ENCODE measurements around the gene SLC26A4.

SLC26A4 gene

DNA sequence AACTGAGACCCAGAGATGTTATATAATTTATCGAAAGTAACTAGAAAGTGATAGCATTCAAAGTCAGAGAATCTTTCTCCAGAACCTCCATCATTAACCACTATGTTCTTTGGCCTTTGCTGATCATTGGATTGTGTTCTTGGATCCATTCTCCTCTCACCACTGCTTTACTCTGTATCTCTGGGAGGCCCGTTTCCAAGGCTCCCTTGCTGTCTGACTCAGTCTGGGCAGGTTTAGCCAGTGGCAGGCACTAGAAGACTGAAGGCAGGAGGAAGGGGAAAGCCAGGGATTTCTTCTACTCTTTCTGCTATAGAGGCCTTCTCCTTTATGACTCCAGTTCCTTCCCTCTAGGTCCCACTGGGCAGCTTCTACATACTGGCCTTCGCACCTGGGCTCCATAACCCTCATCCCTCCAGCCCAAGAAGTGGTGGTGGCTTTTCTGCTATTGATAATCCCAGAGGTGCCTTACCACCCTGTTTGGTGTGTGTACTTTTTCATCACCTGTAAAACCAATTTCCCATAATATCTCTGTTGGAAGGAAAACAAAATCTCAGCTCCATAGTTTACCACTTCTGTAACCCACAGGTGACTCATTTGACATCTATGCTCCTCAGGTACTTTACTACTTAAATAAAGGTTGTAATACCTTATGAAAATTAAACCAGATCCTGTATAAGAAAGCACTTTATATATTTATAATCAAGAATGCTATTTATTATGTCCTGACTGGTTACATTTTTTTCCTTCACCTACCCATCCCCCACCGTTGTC, 44.5 kb upstream of the SLC26A4 start:
- H3K27me3 ChIP-seq (ENCODE audit: control insufficient read depth, insufficient read depth, low read length): no peaks in the 10 kb centered on the region
- H3K79me2 ChIP-seq: no peaks in the 10 kb centered on the region
- H3K9me3 ChIP-seq (ENCODE audit: control insufficient read depth, low read length): no peaks in the 10 kb centered on the region
- no peak overlapping the region for H3K4me2 ChIP-seq (ENCODE audit: low read length)
- peaks cover 6% of the 10 kb centered on the region for H3K4me1 ChIP-seq
- no peak overlapping the region for H3K9ac ChIP-seq
- TF ChIP-seq, protein P1, sequence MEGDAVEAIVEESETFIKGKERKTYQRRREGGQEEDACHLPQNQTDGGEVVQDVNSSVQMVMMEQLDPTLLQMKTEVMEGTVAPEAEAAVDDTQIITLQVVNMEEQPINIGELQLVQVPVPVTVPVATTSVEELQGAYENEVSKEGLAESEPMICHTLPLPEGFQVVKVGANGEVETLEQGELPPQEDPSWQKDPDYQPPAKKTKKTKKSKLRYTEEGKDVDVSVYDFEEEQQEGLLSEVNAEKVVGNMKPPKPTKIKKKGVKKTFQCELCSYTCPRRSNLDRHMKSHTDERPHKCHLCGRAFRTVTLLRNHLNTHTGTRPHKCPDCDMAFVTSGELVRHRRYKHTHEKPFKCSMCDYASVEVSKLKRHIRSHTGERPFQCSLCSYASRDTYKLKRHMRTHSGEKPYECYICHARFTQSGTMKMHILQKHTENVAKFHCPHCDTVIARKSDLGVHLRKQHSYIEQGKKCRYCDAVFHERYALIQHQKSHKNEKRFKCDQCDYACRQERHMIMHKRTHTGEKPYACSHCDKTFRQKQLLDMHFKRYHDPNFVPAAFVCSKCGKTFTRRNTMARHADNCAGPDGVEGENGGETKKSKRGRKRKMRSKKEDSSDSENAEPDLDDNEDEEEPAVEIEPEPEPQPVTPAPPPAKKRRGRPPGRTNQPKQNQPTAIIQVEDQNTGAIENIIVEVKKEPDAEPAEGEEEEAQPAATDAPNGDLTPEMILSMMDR (IDR thresholded peaks at IDR 0.05): no peak
- no peak overlapping the region for H2AFZ ChIP-seq
- H3K36me3 ChIP-seq (ENCODE audit: control insufficient read depth, insufficient read depth, low read length): no peaks in the 10 kb centered on the region
- H3K27ac ChIP-seq: no peak overlapping the region
- H3K4me3 ChIP-seq (ENCODE audit: low read depth, low read length): no peak overlapping the region

DNA sequence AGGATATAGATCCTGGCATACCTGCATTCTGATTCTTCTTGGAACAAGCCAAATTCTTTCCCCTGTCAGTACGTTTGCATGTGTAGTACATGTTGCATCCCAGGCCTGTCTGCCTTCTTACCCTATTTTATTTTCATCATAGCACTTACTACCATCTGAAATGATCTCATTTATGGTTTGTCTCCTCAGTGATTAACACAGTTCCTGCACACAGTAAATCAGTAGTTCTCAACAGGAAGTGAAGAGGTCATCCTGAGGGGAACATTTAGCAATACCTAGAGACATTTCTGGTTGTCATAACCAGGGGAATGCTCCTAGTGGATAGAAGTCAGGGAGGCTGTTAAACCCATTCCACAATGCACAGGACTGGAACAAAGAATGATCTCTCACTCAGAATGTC, 38.2 kb upstream of the SLC26A4 start:
- no peak overlapping the region for H3K4me3 ChIP-seq (ENCODE audit: low read depth, low read length)
- H3K4me1 ChIP-seq: no peaks in the 10 kb centered on the region
- no peaks in the 10 kb centered on the region for H3K36me3 ChIP-seq (ENCODE audit: control insufficient read depth, insufficient read depth, low read length)
- no peaks in the 10 kb centered on the region for H3K9me3 ChIP-seq (ENCODE audit: control insufficient read depth, low read length)
- no peaks in the 10 kb centered on the region for H3K27me3 ChIP-seq (ENCODE audit: control insufficient read depth, insufficient read depth, low read length)
- H2AFZ ChIP-seq: no peak overlapping the region
- H3K27ac ChIP-seq: no peak overlapping the region
- TF ChIP-seq, protein P1 (IDR thresholded peaks at IDR 0.05): no peak
- H3K4me2 ChIP-seq (ENCODE audit: low read length): no peak overlapping the region
- H3K9ac ChIP-seq: no peak overlapping the region
- H3K79me2 ChIP-seq: no peaks in the 10 kb centered on the region

DNA sequence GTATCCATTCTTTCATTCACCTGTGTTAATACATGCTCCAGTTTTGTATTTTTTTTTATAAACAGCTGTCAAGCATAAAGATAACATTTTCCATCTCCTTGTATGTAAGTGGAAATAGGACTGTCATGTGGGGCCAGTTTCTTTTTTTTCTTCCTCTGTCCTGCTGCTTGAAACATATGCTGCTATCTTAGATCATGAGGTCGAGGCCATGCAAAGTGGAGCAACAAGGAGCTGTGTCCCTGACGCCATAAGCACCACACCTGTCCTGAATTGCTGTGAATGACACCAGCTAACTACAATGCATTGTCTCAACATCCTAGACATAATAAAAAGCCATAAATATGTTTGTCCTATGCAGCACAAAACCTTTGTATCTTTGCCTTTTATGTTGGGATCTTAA, 37.7 kb upstream of the SLC26A4 start:
- no peak overlapping the region for H3K27ac ChIP-seq
- no peak overlapping the region for H2AFZ ChIP-seq
- no peaks in the 10 kb centered on the region for H3K36me3 ChIP-seq (ENCODE audit: control insufficient read depth, insufficient read depth, low read length)
- no peaks in the 10 kb centered on the region for H3K27me3 ChIP-seq (ENCODE audit: control insufficient read depth, insufficient read depth, low read length)
- TF ChIP-seq, protein P1 (IDR thresholded peaks at IDR 0.05): no peak
- no peak overlapping the region for H3K4me2 ChIP-seq (ENCODE audit: low read length)
- no peak overlapping the region for H3K9ac ChIP-seq
- H3K79me2 ChIP-seq: no peaks in the 10 kb centered on the region
- H3K4me1 ChIP-seq: no peaks in the 10 kb centered on the region
- H3K9me3 ChIP-seq (ENCODE audit: control insufficient read depth, low read length): no peaks in the 10 kb centered on the region
- no peak overlapping the region for H3K4me3 ChIP-seq (ENCODE audit: low read depth, low read length)

DNA sequence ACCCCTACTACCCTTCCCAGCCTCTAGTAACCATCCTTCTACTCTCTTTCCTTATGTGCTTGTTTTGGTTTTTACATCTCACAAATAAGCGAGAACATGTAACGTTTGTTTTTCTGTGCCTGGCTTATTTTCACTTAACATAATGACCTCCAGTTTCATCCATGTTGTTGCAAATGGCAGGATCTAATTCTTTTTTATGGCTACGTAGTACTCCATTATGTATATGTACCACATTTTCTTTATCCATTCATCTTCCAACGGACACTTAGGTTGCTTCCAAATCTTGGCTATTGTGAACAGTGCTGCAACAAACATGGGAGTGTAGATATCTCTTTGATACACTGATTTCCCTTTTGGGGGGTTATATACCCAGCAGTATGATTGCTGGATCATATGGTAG, 33.6 kb upstream of the SLC26A4 start:
- Histone ChIP-seq H3K9me3 (ENCODE audit: control insufficient read depth, low read length) (no peaks in the 10 kb centered on the region), H3K9ac (no peak overlapping the region), H3K27me3 (ENCODE audit: control insufficient read depth, insufficient read depth, low read length) (no peaks in the 10 kb centered on the region), H2AFZ (no peak overlapping the region), H3K4me2 (ENCODE audit: low read length) (no peak overlapping the region), H3K4me3 (ENCODE audit: low read depth, low read length) (no peak overlapping the region), H3K4me1 (no peaks in the 10 kb centered on the region), H3K27ac (no peak overlapping the region), H3K79me2 (no peaks in the 10 kb centered on the region), H3K36me3 (ENCODE audit: control insufficient read depth, insufficient read depth, low read length) (no peaks in the 10 kb centered on the region)
- TF ChIP-seq, protein P1 (IDR thresholded peaks at IDR 0.05): no peak

Data from parathyroid adenoma (tissue), 2 donors.